HEK293 (cell line): Measurements from ENCODE around the gene ASF1B.

Experiments used
- GLI4 ChIP-seq: fragments of 450-650 bp; formaldehyde crosslinking; IDR thresholded peaks from 2 replicates; pipeline ENCODE4 v1.5.1; 2016; ENCODE audit warnings: missing biosample characterization, missing genetic modification characterization
- IKZF3 ChIP-seq: fragments of 450-650 bp; IDR thresholded peaks from 2 replicates; pipeline ENCODE4 v1.5.0; 2018; ENCODE audit warnings: missing biosample characterization, mild to moderate bottlenecking, missing genetic modification characterization, moderate library complexity
- KLF8 ChIP-seq: fragments of 450-650 bp; formaldehyde crosslinking; IDR thresholded peaks from 2 replicates; pipeline ENCODE4 v1.5.1; 2016; ENCODE audit warnings: missing biosample characterization, missing genetic modification characterization
- SETDB1 ChIP-seq: IDR thresholded peaks from one replicate; pipeline ENCODE4 v1.6.1; 2017; ENCODE audit warnings: mild to moderate bottlenecking, low read length, moderate library complexity, mixed read lengths; ENCODE audit not compliant: insufficient read length
- WT1 ChIP-seq: fragments of 450-650 bp; formaldehyde crosslinking; IDR thresholded peaks from 2 replicates; pipeline ENCODE4 v1.5.1; 2016; ENCODE audit warnings: missing biosample characterization, missing genetic modification characterization
- YY1 ChIP-seq: fragments of 450-650 bp; formaldehyde crosslinking; IDR thresholded peaks from 2 replicates; pipeline ENCODE4 v1.5.1; 2018; ENCODE audit warnings: missing biosample characterization, missing genetic modification characterization
- ZBTB26 ChIP-seq: fragments of 450-650 bp; formaldehyde crosslinking; optimal IDR thresholded peaks from 2 replicates; pipeline ENCODE3; 2016; ENCODE audit warnings: missing biosample characterization, mild to moderate bottlenecking, missing genetic modification characterization
- ZBTB8A ChIP-seq: fragments of 450-650 bp; formaldehyde crosslinking; IDR thresholded peaks from 2 replicates; pipeline ENCODE4 v1.5.1; 2016; ENCODE audit warnings: missing biosample characterization, missing genetic modification characterization
- ZEB2 ChIP-seq: fragments of 450-650 bp; formaldehyde crosslinking; IDR thresholded peaks from 2 replicates; pipeline ENCODE4 v1.5.1; 2016; ENCODE audit warnings: missing biosample characterization, missing genetic modification characterization
- ZFP41 ChIP-seq: fragments of 450-650 bp; formaldehyde crosslinking; IDR thresholded peaks from 2 replicates; pipeline ENCODE4 v1.5.1; 2016; ENCODE audit warnings: missing biosample characterization, missing genetic modification characterization, borderline replicate concordance
- ZIC2 ChIP-seq: fragments of 450-650 bp; formaldehyde crosslinking; IDR thresholded peaks from 2 replicates; pipeline ENCODE4 v1.5.1; 2016; ENCODE audit warnings: missing biosample characterization, missing genetic modification characterization
- ZNF10 ChIP-seq: fragments of 450-650 bp; formaldehyde crosslinking; IDR thresholded peaks from 2 replicates; pipeline ENCODE4 v1.5.1; 2017; ENCODE audit warnings: missing biosample characterization, missing genetic modification characterization
- ZNF112 ChIP-seq: fragments of 450-650 bp; formaldehyde crosslinking; IDR thresholded peaks from 2 replicates; pipeline ENCODE4 v1.5.0; 2017; ENCODE audit warnings: missing biosample characterization, missing genetic modification characterization
- ZNF121 ChIP-seq: fragments of 450-650 bp; formaldehyde crosslinking; IDR thresholded peaks from 2 replicates; pipeline ENCODE4 v1.5.1; 2016; ENCODE audit warnings: missing biosample characterization, missing genetic modification characterization
- ZNF132 ChIP-seq: fragments of 450-650 bp; formaldehyde crosslinking; IDR thresholded peaks from 2 replicates; pipeline ENCODE4 v1.5.1; 2017; ENCODE audit warnings: missing biosample characterization, missing genetic modification characterization, borderline replicate concordance
- ZNF133 ChIP-seq: fragments of 450-650 bp; formaldehyde crosslinking; IDR thresholded peaks from 2 replicates; pipeline ENCODE4 v1.5.1; 2016; ENCODE audit warnings: missing biosample characterization, missing genetic modification characterization
- ZNF184 ChIP-seq: fragments of 450-650 bp; IDR thresholded peaks from 2 replicates; pipeline ENCODE4 v1.5.1; 2018; ENCODE audit warnings: missing biosample characterization, mild to moderate bottlenecking, missing genetic modification characterization
- ZNF362 ChIP-seq: fragments of 450-650 bp; formaldehyde crosslinking; IDR thresholded peaks from 2 replicates; pipeline ENCODE4 v1.5.1; 2016; ENCODE audit warnings: missing biosample characterization, missing genetic modification characterization
- ZNF398 ChIP-seq: fragments of 450-650 bp; formaldehyde crosslinking; IDR thresholded peaks from 2 replicates; pipeline ENCODE4 v1.5.1; 2017; ENCODE audit warnings: missing biosample characterization, missing genetic modification characterization
- ZNF426 ChIP-seq: fragments of 450-650 bp; formaldehyde crosslinking; IDR thresholded peaks from 2 replicates; pipeline ENCODE4 v1.5.1; 2017; ENCODE audit warnings: missing biosample characterization, missing genetic modification characterization, mild to moderate bottlenecking, inconsistent platforms, moderate library complexity
- ZNF48 ChIP-seq: fragments of 450-650 bp; formaldehyde crosslinking; IDR thresholded peaks from 2 replicates; pipeline ENCODE4 v1.5.1; 2016; ENCODE audit warnings: missing biosample characterization, missing genetic modification characterization
- ZNF488 ChIP-seq: fragments of 450-650 bp; formaldehyde crosslinking; IDR thresholded peaks from 2 replicates; pipeline ENCODE4 v1.5.1; 2016; ENCODE audit warnings: missing biosample characterization, missing genetic modification characterization
- ZNF514 ChIP-seq: fragments of 450-650 bp; formaldehyde crosslinking; IDR thresholded peaks from 2 replicates; pipeline ENCODE4 v1.5.1; 2016; ENCODE audit warnings: missing biosample characterization, missing genetic modification characterization
- ZNF555 ChIP-seq: fragments of 450-650 bp; formaldehyde crosslinking; conservative IDR thresholded peaks from 2 replicates; pipeline ENCODE4 v1.5.1; 2017; ENCODE audit warnings: missing biosample characterization, mild to moderate bottlenecking, missing genetic modification characterization, inconsistent platforms
- ZNF561 ChIP-seq: fragments of 450-650 bp; IDR thresholded peaks from 2 replicates; pipeline ENCODE4 v1.5.1; 2018; ENCODE audit warnings: missing biosample characterization, missing genetic modification characterization, borderline replicate concordance
- ZNF580 ChIP-seq: fragments of 450-650 bp; formaldehyde crosslinking; IDR thresholded peaks from 2 replicates; pipeline ENCODE4 v1.5.1; 2016; ENCODE audit warnings: missing biosample characterization, missing genetic modification characterization
- ZNF585B ChIP-seq: fragments of 450-650 bp; formaldehyde crosslinking; IDR thresholded peaks from 2 replicates; pipeline ENCODE4 v1.5.1; 2016; ENCODE audit warnings: missing biosample characterization, missing genetic modification characterization
- ZNF626 ChIP-seq: fragments of 450-650 bp; sonication (Bioruptor Pico); formaldehyde crosslinking; IDR thresholded peaks from 2 replicates; pipeline ENCODE4 v1.5.1; 2018; ENCODE audit warnings: missing biosample characterization, missing genetic modification characterization, inconsistent platforms
- ZNF629 ChIP-seq: fragments of 450-650 bp; formaldehyde crosslinking; IDR thresholded peaks from 2 replicates; pipeline ENCODE4 v1.5.1; 2017; ENCODE audit warnings: missing biosample characterization, missing genetic modification characterization
- ZNF658 ChIP-seq: fragments of 450-650 bp; formaldehyde crosslinking; IDR thresholded peaks from 2 replicates; pipeline ENCODE4; 2016; ENCODE audit warnings: missing biosample characterization, missing genetic modification characterization
- ZNF660 ChIP-seq: fragments of 450-650 bp; IDR thresholded peaks from 2 replicates; pipeline ENCODE4 v1.5.1; 2018; ENCODE audit warnings: missing biosample characterization, mild to moderate bottlenecking, missing genetic modification characterization
- ZNF677 ChIP-seq: fragments of 450-650 bp; IDR thresholded peaks from 2 replicates; pipeline ENCODE4 v1.5.0; 2018; ENCODE audit warnings: missing biosample characterization, mild to moderate bottlenecking, missing genetic modification characterization, moderate library complexity
- ZNF701 ChIP-seq: fragments of 450-650 bp; formaldehyde crosslinking; IDR thresholded peaks from 2 replicates; pipeline ENCODE4 v1.5.1; 2016; ENCODE audit warnings: missing biosample characterization, missing genetic modification characterization
- ZNF747 ChIP-seq: fragments of 450-650 bp; formaldehyde crosslinking; IDR thresholded peaks from 2 replicates; pipeline ENCODE4 v1.5.1; 2016; ENCODE audit warnings: missing biosample characterization, missing genetic modification characterization
- ZNF830 ChIP-seq: fragments of 450-650 bp; IDR thresholded peaks from 2 replicates; pipeline ENCODE4 v1.5.0; 2018; ENCODE audit warnings: missing biosample characterization, missing genetic modification characterization, low read depth, mild to moderate bottlenecking, moderate library complexity
- ZNF843 ChIP-seq: fragments of 450-650 bp; formaldehyde crosslinking; IDR thresholded peaks from 2 replicates; pipeline ENCODE4 v1.5.1; 2016; ENCODE audit warnings: missing biosample characterization, missing genetic modification characterization

Gene ASF1B

GRCh38 chr19:14090509-14091080 is 45.8 kb downstream of the ASF1B start, which contains the start of gene SAMD1 (continued):
- peak; percentile 6 for TF ChIP-seq ZBTB26 (tag by site-specific recombination)
- peak; percentile 13 for TF ChIP-seq ZBTB8A (tag by site-specific recombination)
- no peak for TF ChIP-seq YY1 (tag by site-specific recombination)
- no peak for TF ChIP-seq ZNF660 (tag by site-specific recombination)
- no peak for TF ChIP-seq ZNF48 (tag by site-specific recombination)
- peak; percentile 45; the same call in 1 of the 2 replicates for TF ChIP-seq KLF8 (tag by site-specific recombination)
- TF ChIP-seq ZNF580 (tag by site-specific recombination) = no peak
- TF ChIP-seq ZNF585B (tag by site-specific recombination) = no peak
- no peak for TF ChIP-seq ZNF133 (tag by site-specific recombination)
- no peak for TF ChIP-seq ZNF843 (tag by site-specific recombination)
- TF ChIP-seq ZIC2 = no peak
- TF ChIP-seq ZNF10 (tag by site-specific recombination) = no peak
- TF ChIP-seq SETDB1 = no peak
- no peak for TF ChIP-seq ZNF830 (tag by site-specific recombination)
- no peak for TF ChIP-seq ZNF426 (tag by site-specific recombination)
- no peak for TF ChIP-seq ZNF561 (tag by site-specific recombination)
- no peak for TF ChIP-seq ZNF747 (tag by site-specific recombination)
- no peak for TF ChIP-seq ZNF629
- no peak for TF ChIP-seq ZFP41 (tag by site-specific recombination)
- TF ChIP-seq ZEB2 (tag by site-specific recombination) = peak; percentile 43; the same call in 1 of the 2 replicates
- TF ChIP-seq GLI4 = no peak
- no peak for TF ChIP-seq ZNF488 (tag by site-specific recombination)
- TF ChIP-seq ZNF121 = no peak
- TF ChIP-seq WT1 (tag by site-specific recombination) = no peak
- no peak for TF ChIP-seq ZNF132 (tag by site-specific recombination)
- TF ChIP-seq ZNF701 (tag by site-specific recombination) = no peak
- TF ChIP-seq IKZF3 (tag by site-specific recombination) = no peak
- no peak for TF ChIP-seq ZNF112 (tag by site-specific recombination)
- TF ChIP-seq ZNF677 (tag by site-specific recombination) = no peak
- no peak for TF ChIP-seq ZNF362
- TF ChIP-seq ZNF184 = no peak
- peak; percentile 82 for TF ChIP-seq ZNF398 (tag by site-specific recombination)
- TF ChIP-seq ZNF658 (tag by site-specific recombination) = no peak
- no peak for TF ChIP-seq ZNF555 (tag by site-specific recombination)
- no peak for TF ChIP-seq ZNF514 (tag by site-specific recombination)
- TF ChIP-seq ZNF626 (tag by site-specific recombination) = no peak
